PFSK-1 (cell line): ENCODE measurements around the gene PTPN9.

Experiments used
- FOXP2 ChIP-seq: optimal IDR thresholded peaks from 2 replicates; pipeline ENCODE3; 2011; ENCODE audit warnings: borderline replicate concordance, control low read depth, inconsistent platforms; ENCODE audit not compliant: insufficient read depth; ENCODE audit errors: extremely low read length, extremely low read depth
- POLR2AphosphoS5 ChIP-seq: IDR thresholded peaks from 2 replicates; pipeline ENCODE4 v1.6.1; 2012; ENCODE audit warnings: low read depth, mild to moderate bottlenecking, control low read depth, low read length, moderate library complexity
- SIN3A ChIP-seq: IDR thresholded peaks from 2 replicates; pipeline ENCODE4 v1.6.1; 2012; ENCODE audit warnings: mild to moderate bottlenecking, low read length, moderate library complexity, borderline replicate concordance; ENCODE audit not compliant: insufficient read depth
- TAF1 ChIP-seq: IDR thresholded peaks from 2 replicates; pipeline ENCODE4 v1.6.1; 2012; ENCODE audit warnings: low read length, control low read depth, borderline replicate concordance; ENCODE audit not compliant: insufficient read depth
- TF ChIP-seq, protein P1 (sequence below), 2 experiments: IDR thresholded peaks; 2 replicates each; pipeline versions ENCODE4 v1.6.1 to v1.8.0; 2011 to 2012; ENCODE audit warnings: low read depth in 2 of 2, low read length in 2 of 2, control low read depth in 1 of 2, inconsistent platforms in 1 of 2, mild to moderate bottlenecking in 1 of 2, moderate library complexity in 1 of 2; ENCODE audit not compliant: insufficient read depth in 1 of 2

The PTPN9 gene

DNA sequence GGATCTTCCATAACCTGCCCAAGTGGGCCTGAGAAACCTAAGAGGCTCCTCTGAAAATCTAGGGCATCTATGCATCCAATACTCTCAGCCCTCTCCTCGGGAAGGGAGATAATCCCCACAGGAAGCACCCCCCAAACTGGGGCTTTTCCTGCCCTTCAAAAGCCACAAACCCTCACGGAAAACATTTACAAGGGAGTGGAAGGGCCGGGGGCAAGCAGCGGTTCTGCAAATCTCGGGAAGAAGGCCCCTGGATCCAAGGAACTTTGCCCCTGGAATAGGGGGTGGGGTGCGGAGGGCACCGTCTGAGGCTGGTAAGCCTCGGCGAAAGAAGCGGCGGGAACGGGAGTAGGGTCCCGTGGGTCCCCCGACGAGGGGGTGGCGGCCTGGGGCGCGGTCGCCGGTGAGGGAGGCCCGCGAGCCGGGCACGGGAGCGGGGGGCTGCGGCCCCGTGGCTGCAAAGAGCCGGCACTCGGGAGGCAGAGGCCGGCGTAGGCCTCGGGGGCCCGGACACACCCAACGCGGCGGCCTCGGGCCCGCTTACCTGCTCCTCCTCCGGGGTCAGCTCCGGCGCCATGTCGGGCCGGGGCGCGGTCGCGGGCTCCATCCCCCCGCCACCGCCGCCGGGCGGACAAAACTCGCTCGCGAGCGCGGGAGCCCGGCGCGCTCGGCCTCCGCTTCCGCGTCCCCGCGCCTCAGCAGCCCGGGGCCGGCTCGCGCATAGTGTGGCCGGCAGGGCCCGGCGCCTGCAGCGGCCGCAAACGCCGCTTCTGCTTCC lies 755 bp downstream of the PTPN9 start:
- TF ChIP-seq SIN3A (no peak), TAF1 (no peak; the same call in 1 of the 2 replicates), POLR2AphosphoS5 (no peak), FOXP2 (no peak)
- TF ChIP-seq, protein P1, sequence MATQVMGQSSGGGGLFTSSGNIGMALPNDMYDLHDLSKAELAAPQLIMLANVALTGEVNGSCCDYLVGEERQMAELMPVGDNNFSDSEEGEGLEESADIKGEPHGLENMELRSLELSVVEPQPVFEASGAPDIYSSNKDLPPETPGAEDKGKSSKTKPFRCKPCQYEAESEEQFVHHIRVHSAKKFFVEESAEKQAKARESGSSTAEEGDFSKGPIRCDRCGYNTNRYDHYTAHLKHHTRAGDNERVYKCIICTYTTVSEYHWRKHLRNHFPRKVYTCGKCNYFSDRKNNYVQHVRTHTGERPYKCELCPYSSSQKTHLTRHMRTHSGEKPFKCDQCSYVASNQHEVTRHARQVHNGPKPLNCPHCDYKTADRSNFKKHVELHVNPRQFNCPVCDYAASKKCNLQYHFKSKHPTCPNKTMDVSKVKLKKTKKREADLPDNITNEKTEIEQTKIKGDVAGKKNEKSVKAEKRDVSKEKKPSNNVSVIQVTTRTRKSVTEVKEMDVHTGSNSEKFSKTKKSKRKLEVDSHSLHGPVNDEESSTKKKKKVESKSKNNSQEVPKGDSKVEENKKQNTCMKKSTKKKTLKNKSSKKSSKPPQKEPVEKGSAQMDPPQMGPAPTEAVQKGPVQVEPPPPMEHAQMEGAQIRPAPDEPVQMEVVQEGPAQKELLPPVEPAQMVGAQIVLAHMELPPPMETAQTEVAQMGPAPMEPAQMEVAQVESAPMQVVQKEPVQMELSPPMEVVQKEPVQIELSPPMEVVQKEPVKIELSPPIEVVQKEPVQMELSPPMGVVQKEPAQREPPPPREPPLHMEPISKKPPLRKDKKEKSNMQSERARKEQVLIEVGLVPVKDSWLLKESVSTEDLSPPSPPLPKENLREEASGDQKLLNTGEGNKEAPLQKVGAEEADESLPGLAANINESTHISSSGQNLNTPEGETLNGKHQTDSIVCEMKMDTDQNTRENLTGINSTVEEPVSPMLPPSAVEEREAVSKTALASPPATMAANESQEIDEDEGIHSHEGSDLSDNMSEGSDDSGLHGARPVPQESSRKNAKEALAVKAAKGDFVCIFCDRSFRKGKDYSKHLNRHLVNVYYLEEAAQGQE (IDR thresholded peaks at IDR 0.05; ENCODE audit: insufficient read depth in 1 of 2, low read depth in 2 of 2, low read length in 2 of 2), result no peak

DNA sequence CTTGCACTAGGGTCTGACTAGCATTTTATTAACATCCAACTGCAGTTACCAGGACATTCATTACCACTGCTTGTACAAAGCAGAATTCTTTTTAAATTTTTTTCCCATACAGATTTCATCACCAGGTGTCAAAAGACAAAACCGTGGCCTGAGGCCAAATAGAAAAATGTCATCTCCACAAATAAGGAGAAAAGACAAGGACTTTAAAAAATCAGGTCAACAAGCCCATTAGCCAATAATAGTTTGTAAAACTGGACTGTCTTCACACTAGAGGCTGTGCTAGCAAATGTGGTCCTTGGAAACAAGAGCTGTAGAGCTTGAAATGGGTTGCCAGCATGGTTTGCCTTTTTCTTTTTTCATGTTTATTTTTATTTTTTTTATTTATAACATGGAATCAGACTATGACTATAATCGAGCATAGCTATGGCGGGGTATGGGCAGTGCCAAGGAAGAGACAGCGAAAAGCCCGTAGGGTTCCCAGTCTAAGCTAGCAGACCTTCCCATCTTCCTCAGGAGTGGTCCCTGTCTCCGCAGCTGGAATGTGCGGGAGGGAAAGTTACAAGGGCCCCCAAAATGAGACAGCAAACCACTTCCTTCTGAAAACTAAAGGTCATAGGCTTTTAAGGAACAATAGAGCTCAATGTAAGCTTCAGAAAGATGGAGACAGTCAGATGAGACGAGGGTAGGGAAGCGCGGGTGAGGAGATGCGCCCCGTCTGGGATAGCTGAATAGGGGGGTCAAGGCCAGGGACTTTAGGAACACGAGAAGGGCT lies 1.5 kb downstream of the PTPN9 start:
- TF ChIP-seq FOXP2 (no peak), TAF1 (no peak), SIN3A (no peak), POLR2AphosphoS5 (no peak)
- TF ChIP-seq, protein P1 (IDR thresholded peaks at IDR 0.05; ENCODE audit: insufficient read depth in 1 of 2, low read depth in 2 of 2, low read length in 2 of 2), result no peak

DNA sequence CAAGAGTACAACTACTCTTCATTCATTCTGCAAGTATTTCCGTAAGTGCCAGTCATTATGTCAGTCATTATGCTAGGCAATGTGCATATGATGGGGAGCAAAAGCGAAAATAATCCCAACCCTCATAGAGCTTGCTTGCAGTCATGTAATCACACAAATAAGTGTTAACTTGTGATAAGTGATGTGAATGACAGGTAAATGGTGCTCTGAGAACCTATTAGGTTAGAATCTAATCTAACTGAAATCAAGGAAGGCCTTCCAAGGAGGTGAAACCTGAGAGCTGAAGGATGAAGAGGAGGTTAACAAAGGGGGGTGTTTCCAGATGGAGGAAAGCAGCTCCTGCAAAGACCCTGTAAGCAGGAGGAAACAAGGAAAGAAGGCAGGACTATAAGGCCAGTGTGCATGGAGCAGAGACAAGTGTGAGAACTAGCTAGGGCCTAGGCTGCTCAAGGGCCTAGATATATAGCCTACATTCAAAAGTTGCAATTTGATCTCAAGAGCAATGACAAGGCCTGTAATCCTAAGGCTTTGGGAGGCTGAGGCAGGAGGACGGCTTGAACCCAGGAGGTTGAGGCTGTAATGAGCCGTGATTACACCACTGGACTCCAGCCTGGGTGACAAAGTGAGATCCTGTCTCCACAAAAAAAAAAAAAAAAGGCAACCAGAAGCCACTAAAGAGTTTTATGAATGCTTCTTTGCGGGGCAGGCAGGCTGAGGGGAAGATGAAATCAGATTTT lies 5.3 kb downstream of the PTPN9 start:
- TF ChIP-seq POLR2AphosphoS5, result no peak
- TF ChIP-seq TAF1, result no peak

DNA sequence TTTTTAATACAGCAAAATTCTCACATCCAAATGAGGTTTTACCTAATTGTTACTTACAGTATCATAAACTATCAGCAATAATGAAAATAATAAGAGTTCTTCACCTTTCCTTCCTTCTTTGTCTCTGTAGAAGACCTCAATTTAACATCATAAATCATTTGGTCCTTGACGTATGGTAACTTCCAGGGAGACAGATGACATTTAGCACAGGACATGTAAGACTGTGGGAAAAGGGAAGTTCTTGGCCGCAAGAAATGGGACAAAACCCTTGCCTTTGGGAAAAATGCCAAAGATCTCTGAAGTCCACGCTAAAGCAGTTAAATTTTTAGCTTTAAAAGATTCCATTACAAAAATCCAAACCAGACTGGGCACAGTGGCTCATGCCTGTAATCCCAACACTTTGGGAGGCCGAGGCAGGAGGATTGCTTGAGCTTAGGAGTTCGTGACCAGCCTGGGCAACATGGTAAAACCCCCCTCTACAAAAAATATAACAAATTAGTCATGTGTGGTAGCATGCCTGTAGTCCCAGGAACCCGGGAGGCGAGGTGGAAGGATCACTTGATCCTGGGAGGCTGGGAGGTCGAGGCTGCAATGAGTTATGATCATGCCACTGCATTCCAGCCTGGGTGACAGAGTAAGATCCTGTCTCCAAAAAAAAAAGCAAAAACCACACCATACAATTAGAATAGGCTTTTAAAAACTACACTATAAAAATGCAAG lies 8.8 kb downstream of the PTPN9 start:
- TF ChIP-seq TAF1 (no peak), POLR2AphosphoS5 (no peak)

DNA sequence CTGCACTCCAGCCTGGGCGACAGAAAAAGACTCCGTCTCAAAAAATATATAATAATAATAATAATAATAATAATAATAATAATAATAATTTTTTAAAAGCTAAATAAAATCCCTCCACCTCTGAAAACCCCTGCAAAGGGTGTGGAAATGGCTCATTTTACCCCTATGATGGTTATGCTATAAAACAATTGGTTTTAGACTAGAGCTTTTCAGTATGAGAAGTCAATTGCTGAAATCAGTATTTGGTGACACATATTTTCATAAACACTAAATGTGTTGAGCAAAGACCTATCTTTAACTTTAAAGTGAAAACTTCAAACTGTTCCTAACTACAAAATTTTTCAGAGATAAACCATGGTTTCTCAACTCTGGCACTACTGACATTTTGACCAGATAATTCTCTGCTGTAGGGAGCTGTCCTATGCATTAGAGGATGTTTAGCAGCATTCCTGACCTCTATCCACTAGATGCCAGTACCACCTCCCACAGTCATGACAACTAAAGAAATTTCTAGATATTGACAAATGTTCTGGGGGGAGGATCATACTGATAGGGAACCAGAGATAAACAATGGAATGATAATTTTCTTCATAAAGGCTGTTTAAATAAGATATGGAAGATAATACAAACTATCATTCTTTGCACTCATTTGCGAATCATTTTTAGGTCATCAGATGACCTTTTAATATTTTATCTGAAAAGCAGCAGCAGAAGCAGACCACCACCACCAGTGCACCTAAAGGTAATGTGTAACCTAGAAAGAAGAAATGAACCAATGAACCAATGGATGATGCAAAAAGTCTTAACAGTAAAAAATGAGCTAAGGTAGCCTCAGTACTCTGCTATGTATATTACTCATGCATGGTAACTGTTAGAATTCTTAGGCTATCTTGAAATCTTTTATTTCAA lies 13.8 kb downstream of the PTPN9 start:
- TF ChIP-seq, protein P1 (IDR thresholded peaks at IDR 0.05; ENCODE audit: insufficient read depth in 1 of 2, low read depth in 2 of 2, low read length in 2 of 2), result no peak
- TF ChIP-seq TAF1 (no peak), FOXP2 (no peak), SIN3A (no peak), POLR2AphosphoS5 (no peak)
